Retinal pigment epithelial cell (primary cell): Measurements from ENCODE around the gene EVI2B.

Experiments
- DNase-seq: peaks from one replicate; pipeline ENCODE4 v3.0.0-alpha.2; 2010; ENCODE audit warnings: low read depth
- H3K4me3 ChIP-seq: 2 replicates; pipeline ENCODE4 v1.5.1; 2011; ENCODE audit warnings: mild to moderate bottlenecking, low read length, control low read depth, moderate library complexity
- TF ChIP-seq, protein P1 (sequence below): conservative IDR thresholded peaks from 2 replicates; pipeline ENCODE4 v1.5.1; 2011; ENCODE audit warnings: low read depth, low read length, control low read depth, inconsistent platforms

Gene EVI2B

DNA sequence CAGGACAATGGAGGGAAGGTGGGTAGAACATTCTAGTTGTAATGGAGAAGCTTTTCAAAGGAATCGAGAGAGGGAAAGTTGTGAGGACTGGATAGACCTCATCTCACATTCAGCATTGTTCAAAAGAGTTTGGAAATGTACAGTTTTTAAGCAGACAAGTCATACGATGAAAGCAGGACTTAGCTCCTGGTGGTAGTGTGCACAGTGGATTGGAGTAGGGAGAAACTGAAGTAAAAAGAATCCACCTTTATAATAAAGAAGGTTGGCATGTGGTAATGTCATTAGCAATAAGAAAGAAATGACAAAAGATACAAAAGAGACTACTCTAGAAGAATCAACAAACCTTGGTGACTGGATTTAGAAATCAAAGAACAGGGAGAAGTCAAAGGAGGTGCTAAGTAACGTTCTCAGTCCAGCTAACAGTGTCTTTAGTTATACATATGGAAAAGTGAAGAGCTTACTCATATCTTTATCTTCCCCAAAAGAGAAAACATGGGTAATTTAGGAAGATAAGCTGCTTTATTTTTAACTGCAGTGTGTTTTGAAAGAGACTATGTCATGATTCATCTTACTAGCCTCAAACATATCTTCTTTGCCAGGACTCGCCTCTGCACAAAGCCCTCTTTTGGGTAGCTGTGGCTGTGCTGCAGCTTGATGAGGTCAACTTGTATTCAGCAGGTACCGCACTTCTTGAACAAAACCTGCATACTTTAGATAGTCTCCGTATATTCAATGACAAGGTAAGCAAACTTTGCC lies 26.2 kb upstream of the EVI2B start:
- H3K4me3 ChIP-seq: no peak overlapping the region
- DNase-seq: no peak
- TF ChIP-seq, protein P1, sequence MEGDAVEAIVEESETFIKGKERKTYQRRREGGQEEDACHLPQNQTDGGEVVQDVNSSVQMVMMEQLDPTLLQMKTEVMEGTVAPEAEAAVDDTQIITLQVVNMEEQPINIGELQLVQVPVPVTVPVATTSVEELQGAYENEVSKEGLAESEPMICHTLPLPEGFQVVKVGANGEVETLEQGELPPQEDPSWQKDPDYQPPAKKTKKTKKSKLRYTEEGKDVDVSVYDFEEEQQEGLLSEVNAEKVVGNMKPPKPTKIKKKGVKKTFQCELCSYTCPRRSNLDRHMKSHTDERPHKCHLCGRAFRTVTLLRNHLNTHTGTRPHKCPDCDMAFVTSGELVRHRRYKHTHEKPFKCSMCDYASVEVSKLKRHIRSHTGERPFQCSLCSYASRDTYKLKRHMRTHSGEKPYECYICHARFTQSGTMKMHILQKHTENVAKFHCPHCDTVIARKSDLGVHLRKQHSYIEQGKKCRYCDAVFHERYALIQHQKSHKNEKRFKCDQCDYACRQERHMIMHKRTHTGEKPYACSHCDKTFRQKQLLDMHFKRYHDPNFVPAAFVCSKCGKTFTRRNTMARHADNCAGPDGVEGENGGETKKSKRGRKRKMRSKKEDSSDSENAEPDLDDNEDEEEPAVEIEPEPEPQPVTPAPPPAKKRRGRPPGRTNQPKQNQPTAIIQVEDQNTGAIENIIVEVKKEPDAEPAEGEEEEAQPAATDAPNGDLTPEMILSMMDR: no peak

DNA sequence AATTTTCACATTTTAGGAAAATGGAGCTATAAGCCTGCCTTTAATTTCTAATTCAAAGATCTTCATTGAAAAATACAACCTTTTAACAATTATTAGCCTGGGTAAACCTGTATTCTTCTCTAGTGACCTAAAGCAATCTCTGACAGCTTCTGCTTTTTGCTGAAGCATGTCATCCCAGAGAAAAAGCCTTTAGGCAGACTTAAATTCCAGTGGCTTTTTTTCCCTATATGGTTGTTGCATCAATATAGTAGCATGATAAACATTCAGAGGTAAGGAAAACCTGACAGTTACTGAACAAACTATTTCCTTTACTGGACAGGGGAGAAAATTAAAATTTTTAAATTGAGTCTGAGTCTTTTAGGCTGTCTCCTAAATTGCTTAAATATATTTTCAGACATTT lies 15.4 kb upstream of the EVI2B start:
- H3K4me3 ChIP-seq: no peak overlapping the region
- TF ChIP-seq, protein P1: no peak
- no peak for DNase-seq

- TF ChIP-seq, protein P1: no peak
- peak; percentile 36 for DNase-seq
- no peak overlapping the region for H3K4me3 ChIP-seq
These were observed 14.3 kb upstream of the EVI2B start for GRCh38 chr17:31328160-31328535.

DNA sequence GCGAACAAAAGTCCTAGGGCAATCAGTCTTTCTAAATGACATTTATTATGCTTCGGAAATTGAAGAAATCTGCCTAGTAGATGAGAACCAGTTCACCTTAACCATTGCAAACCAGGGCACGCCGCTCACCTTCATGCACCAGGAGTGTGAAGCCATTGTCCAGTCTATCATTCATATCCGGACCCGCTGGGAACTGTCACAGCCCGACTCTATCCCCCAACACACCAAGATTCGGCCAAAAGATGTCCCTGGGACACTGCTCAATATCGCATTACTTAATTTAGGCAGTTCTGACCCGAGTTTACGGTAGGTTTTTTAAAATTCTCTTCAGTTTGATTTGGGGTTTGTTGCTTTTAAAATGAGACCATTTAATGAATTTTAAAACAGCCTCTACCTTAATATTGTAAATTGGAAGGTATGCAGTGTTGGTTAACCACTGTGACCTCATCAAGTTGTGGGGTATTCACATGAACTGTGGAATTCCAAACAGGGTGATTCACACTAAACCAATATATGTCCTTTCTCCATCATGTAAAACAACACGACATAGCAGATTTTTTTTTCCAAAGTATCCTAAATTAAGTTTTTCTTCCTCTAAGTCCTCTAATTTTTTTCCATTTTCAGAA lies 13.8 kb upstream of the EVI2B start:
- no peak overlapping the region for H3K4me3 ChIP-seq
- TF ChIP-seq, protein P1: no peak
- DNase-seq: peak; percentile 86

- H3K4me3 ChIP-seq: no peak overlapping the region
- no peak for DNase-seq
- TF ChIP-seq, protein P1: no peak
These were observed 9.7 kb upstream of the EVI2B start for GRCh38 chr17:31323551-31323950.

DNA sequence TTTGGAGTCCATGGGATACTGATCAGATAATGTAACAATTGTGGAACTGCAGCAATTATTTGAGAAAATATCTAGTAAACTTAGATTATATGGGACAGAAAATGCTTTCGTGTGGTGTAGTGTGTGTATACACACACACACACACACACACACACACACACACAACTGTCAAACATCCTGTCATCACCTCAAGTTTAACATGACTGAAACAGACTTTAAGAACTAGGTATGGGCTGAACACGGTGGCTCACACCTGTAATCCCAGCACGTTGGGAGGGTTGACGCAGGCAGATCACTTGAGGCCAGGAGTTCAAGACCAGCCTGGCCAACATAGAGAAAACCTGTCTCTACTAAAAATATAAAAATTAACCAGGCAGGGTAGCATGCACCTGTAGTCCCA lies 8.1 kb upstream of the EVI2B start:
- no peak for DNase-seq
- TF ChIP-seq, protein P1: no peak
- no peak overlapping the region for H3K4me3 ChIP-seq

DNA sequence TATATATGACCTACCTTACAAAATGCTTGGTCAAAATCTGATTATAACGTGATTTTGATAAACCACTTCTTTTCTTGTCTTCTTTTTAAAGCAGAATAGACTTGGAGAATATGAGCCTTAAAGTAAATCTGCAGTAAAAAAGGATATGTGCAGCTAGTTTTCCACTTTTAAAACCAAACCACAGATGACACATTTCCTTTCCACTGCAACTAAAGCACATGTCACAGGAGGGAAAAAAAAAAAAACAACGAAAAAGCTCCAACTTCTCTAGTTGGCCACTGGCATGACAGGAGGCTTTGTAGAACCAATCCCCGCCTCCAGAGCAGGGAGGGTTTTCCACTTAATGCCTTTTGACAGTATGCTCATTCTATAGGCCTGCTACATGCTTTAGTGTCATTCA lies 7.6 kb upstream of the EVI2B start, which contains the start of gene EVI2A:
Gene EVI2A, minus strand, starts transcription at position 142 of the 400 bp plus-strand sequence. CDS start 2,609 bp downstream, outside the sequence.
- peak; percentile 23 for DNase-seq
- TF ChIP-seq, protein P1: no peak
- H3K4me3 ChIP-seq: no peak within 1 kb of the TSS
